ENCODE results near the gene MT1HL1.

- no peak for TF ChIP-seq CTCF (IDR thresholded peaks at IDR 0.05; ENCODE audit: poor library complexity)
- TF ChIP-seq EZH2 (IDR thresholded peaks at IDR 0.05; ENCODE audit: borderline replicate concordance), result no peak
- no peak for TF ChIP-seq EZH2phosphoT487 (IDR thresholded peaks at IDR 0.05; ENCODE audit: low read depth, severe bottlenecking, unreplicated experiment)
Observed at GRCh38 chr1:236997882-236998281, 6.4 kb downstream of the MT1HL1 start.
